ENCODE results near the gene MSANTD3. TPM values are rescaled to one million over a fixed set of nuclear protein-coding genes. Genes with fewer than 3 reads are reported as not detected.

Gene MSANTD3
- total and polyA plus RNA-seq, 3 donors from 2014 or later, result 11.5 to 24.9 (median 16.9) TPM

GRCh38 chr9:100473276-100474081, 46.5 kb downstream of the MSANTD3 start:
- 0 to 1% methylated on average over 26 to 67 of the region's 108 CpGs for WGBS, 2 donors
- Histone ChIP-seq H3K9me3 (no peaks in the 10 kb centered on the region), H3K4me1 (no peaks in the 10 kb centered on the region), H3K27me3 (no peaks in the 10 kb centered on the region), H3K27ac (peak overlapping the region; percentile 39 to 56), H3K4me3 (peak overlapping the region; percentile 60 to 70), H3K36me3 (ENCODE audit: low read depth, missing control alignments) (no peaks in the 10 kb centered on the region)
- DNase-seq, result peak; percentile 19
- no peak for TF ChIP-seq POLR2A (IDR thresholded peaks at IDR 0.05)
- TF ChIP-seq CTCF (IDR thresholded peaks at IDR 0.05), result no peak
- intact Hi-C loops (cut with DNase I; ENCODE audit: low total_unique reads), result no loop called here

- H3K27ac ChIP-seq, result peak overlapping the region in 1 of 2 donors; percentile 56
- intact Hi-C loops (cut with DNase I; ENCODE audit: low total_unique reads), result no loop called here
- peak; percentile 17 for DNase-seq
These were observed 47.4 kb downstream of the MSANTD3 start for GRCh38 chr9:100474082-100474923.

GRCh38 chr9:100474924-100475276, 48.0 kb downstream of the MSANTD3 start:
- intact Hi-C loops (cut with DNase I; ENCODE audit: low total_unique reads), result no loop called here
- Histone ChIP-seq H3K27me3 (no peaks in the 10 kb centered on the region), H3K36me3 (ENCODE audit: low read depth, missing control alignments) (no peaks in the 10 kb centered on the region), H3K27ac (no peak overlapping the region), H3K4me3 (no peak overlapping the region), H3K4me1 (no peaks in the 10 kb centered on the region), H3K9me3 (no peaks in the 10 kb centered on the region)
- no peak for TF ChIP-seq POLR2A (IDR thresholded peaks at IDR 0.05)
- WGBS, 2 donors, result 72 to 82% methylated on average over 4 of the region's 4 CpGs
- no peak for DNase-seq

More at GRCh38 chr9:100474082-100474923, 47.4 kb downstream of the MSANTD3 start:
- Histone ChIP-seq H3K4me3 (peak overlapping the region; percentile 60 to 70), H3K9me3 (no peaks in the 10 kb centered on the region), H3K36me3 (ENCODE audit: low read depth, missing control alignments) (no peaks in the 10 kb centered on the region), H3K27me3 (no peaks in the 10 kb centered on the region), H3K4me1 (no peaks in the 10 kb centered on the region)
- TF ChIP-seq CTCF (IDR thresholded peaks at IDR 0.05) (no peak), POLR2A (IDR thresholded peaks at IDR 0.05) (no peak)
- 25 to 35% methylated on average over 21 to 26 of the region's 26 CpGs for WGBS, 2 donors

- no peaks in the 10 kb centered on the region for H3K4me1 ChIP-seq
- H3K27me3 ChIP-seq, result no peaks in the 10 kb centered on the region
- no peak for TF ChIP-seq CTCF (IDR thresholded peaks at IDR 0.05)
- no peak for TF ChIP-seq POLR2A (IDR thresholded peaks at IDR 0.05)
- intact Hi-C loops (cut with DNase I; ENCODE audit: low total_unique reads), result no loop called here
- 90 to 92% methylated on average over 4 of the region's 4 CpGs for WGBS, 2 donors
- no peak for DNase-seq
- H3K9me3 ChIP-seq, result no peaks in the 10 kb centered on the region
- H3K4me3 ChIP-seq, result no peak overlapping the region
- no peaks in the 10 kb centered on the region for H3K36me3 ChIP-seq (ENCODE audit: low read depth, missing control alignments)
- H3K27ac ChIP-seq, result no peak overlapping the region
These were observed 50.3 kb downstream of the MSANTD3 start for GRCh38 chr9:100477241-100477640.

GRCh38 chr9:100478192-100478591, 51.2 kb downstream of the MSANTD3 start:
- TF ChIP-seq POLR2A (IDR thresholded peaks at IDR 0.05), result no peak
- no peak for TF ChIP-seq CTCF (IDR thresholded peaks at IDR 0.05)
- H3K36me3 ChIP-seq (ENCODE audit: low read depth, missing control alignments), result no peaks in the 10 kb centered on the region
- H3K27me3 ChIP-seq, result no peaks in the 10 kb centered on the region
- WGBS, 2 donors, result 90 to 98% methylated on average over 6 of the region's 6 CpGs
- intact Hi-C loops (cut with DNase I; ENCODE audit: low total_unique reads), result no loop called here
- no peak overlapping the region for H3K27ac ChIP-seq
- no peak for DNase-seq
- no peaks in the 10 kb centered on the region for H3K4me1 ChIP-seq
- no peak overlapping the region for H3K4me3 ChIP-seq
- no peaks in the 10 kb centered on the region for H3K9me3 ChIP-seq
